LoVo (cell line): Measurements from ENCODE around the gene RGS14.
"Not testable (repeated sequence)": the region's sequence is repeated elsewhere in the genome, so short reads cannot be mapped to it uniquely, and the experiment has no call there.

ENCODE experiments used
- DNase-seq: peaks from one replicate; pipeline ENCODE4 v3.0.0-alpha.2; 2016; ENCODE audit warnings: low spot score

The RGS14 gene

GRCh38 chr5:177366528-177367322 lies 9.0 kb downstream of the RGS14 start:
- DNase-seq: peak; percentile 44

GRCh38 chr5:177367323-177367848 lies 9.7 kb downstream of the RGS14 start:
- DNase-seq: no peak

- DNase-seq: no peak
Observed at GRCh38 chr5:177367981-177368868, 10.5 kb downstream of the RGS14 start.

GRCh38 chr5:177368869-177369644 lies 11.3 kb downstream of the RGS14 start:
- DNase-seq: peak; percentile 46

- DNase-seq: no peak
Observed at GRCh38 chr5:177369645-177370440, 12.1 kb downstream of the RGS14 start.

GRCh38 chr5:177370488-177371119 lies 12.9 kb downstream of the RGS14 start:
- DNase-seq: peak; percentile 85

GRCh38 chr5:177371120-177372033 lies 13.7 kb downstream of the RGS14 start:
- no peak for DNase-seq

- DNase-seq: no peak
Observed at GRCh38 chr5:177372034-177372896, 14.5 kb downstream of the RGS14 start.

- DNase-seq: no peak
Observed at GRCh38 chr5:177372910-177373309, 15.2 kb downstream of the RGS14 start.

- DNase-seq: no peak
Observed at GRCh38 chr5:177373806-177374205, 16.1 kb downstream of the RGS14 start.

GRCh38 chr5:177374211-177374610 lies 16.5 kb downstream of the RGS14 start:
- DNase-seq: no peak

GRCh38 chr5:177375516-177375915 lies 17.8 kb downstream of the RGS14 start:
- DNase-seq: not testable (repeated sequence)

GRCh38 chr5:177376107-177376506 lies 18.4 kb downstream of the RGS14 start:
- DNase-seq: no peak

GRCh38 chr5:177377851-177378776 lies 20.4 kb downstream of the RGS14 start:
- DNase-seq: no peak

- DNase-seq: no peak
Observed at GRCh38 chr5:177378884-177379883, 21.5 kb downstream of the RGS14 start.

- no peak for DNase-seq
Observed at GRCh38 chr5:177380805-177381126, 23.0 kb downstream of the RGS14 start.
